ENCODE results near the gene XXYLT1. TPM values are rescaled to one million over a fixed set of nuclear protein-coding genes. Genes with fewer than 3 reads are reported as not detected.

Gene XXYLT1
- total RNA-seq, 8 experiments from 2014 or later: 8.7 to 35.9 (median 16.1) TPM

GRCh38 chr3:195204360-195205163 is 66.4 kb downstream of the XXYLT1 start:
- WGBS, 10 experiments: 0 to 67% (median 40%) methylated on average over 1 to 5 of the region's 13 CpGs; no CpG with 5 or more reads in 2 of the 10 experiments
- ATAC-seq (replicated peaks in 6 of 8): peak in 7 of 8 experiments; percentile 9 to 39 (median 31)
- no peak overlapping the region for H3K4me3 ChIP-seq
- peaks cover 25 to 31% of the 10 kb centered on the region in 2 donors for H3K4me1 ChIP-seq (replicated peaks in 1 of 2)
- H3K27ac ChIP-seq: peak overlapping the region in 1 of 2 donors; percentile 42
- in situ Hi-C loops (cut with MboI; ENCODE audit: low pct_unique_long_range_greater_than_20kb in 2 of 9, low sequenced_read_pairs in 9 of 9, unreplicated experiment in 9 of 9): no loop called here

GRCh38 chr3:195203606-195204005 is 67.4 kb downstream of the XXYLT1 start:
- peak in 5 of 8 experiments; percentile 90 to 97 (median 96) for ATAC-seq (replicated peaks in 6 of 8)
- no peak overlapping the region for H3K4me3 ChIP-seq
- peaks cover 22 to 28% of the 10 kb centered on the region in 2 donors for H3K4me1 ChIP-seq (replicated peaks in 1 of 2)
- H3K27ac ChIP-seq: peak overlapping the region; percentile 45 to 79
- 0 to 100% (median 73%) methylated on average over 1 to 6 of the region's 6 CpGs; no CpG with 5 or more reads in 4 of the 10 experiments for WGBS, 10 experiments
- in situ Hi-C loops (cut with MboI; ENCODE audit: low pct_unique_long_range_greater_than_20kb in 2 of 9, low sequenced_read_pairs in 9 of 9, unreplicated experiment in 9 of 9): no loop called here

- H3K4me1 ChIP-seq (replicated peaks in 1 of 2): peaks cover 26 to 34% of the 10 kb centered on the region in 2 donors
- H3K4me3 ChIP-seq: no peak overlapping the region
- no peak overlapping the region for H3K27ac ChIP-seq
- 80 to 100% (median 96%) methylated on average over 1 to 3 of the region's 3 CpGs; no CpG with 5 or more reads in 5 of the 10 experiments for WGBS, 10 experiments
- no peak for ATAC-seq (replicated peaks in 6 of 8)
- in situ Hi-C loops (cut with MboI; ENCODE audit: low pct_unique_long_range_greater_than_20kb in 2 of 9, low sequenced_read_pairs in 9 of 9, unreplicated experiment in 9 of 9): no loop called here
Observed at GRCh38 chr3:195201295-195201694, 69.7 kb downstream of the XXYLT1 start.

- ATAC-seq (replicated peaks in 6 of 8): no peak
- peaks cover 37 to 43% of the 10 kb centered on the region in 2 donors for H3K4me1 ChIP-seq (replicated peaks in 1 of 2)
- H3K4me3 ChIP-seq: no peak overlapping the region
- in situ Hi-C loops (cut with MboI; ENCODE audit: low pct_unique_long_range_greater_than_20kb in 2 of 9, low sequenced_read_pairs in 9 of 9, unreplicated experiment in 9 of 9): no loop called here
- 75 to 100% (median 95%) methylated on average over 2 to 14 of the region's 14 CpGs; no CpG with 5 or more reads in 2 of the 10 experiments for WGBS, 10 experiments
- no peak overlapping the region for H3K27ac ChIP-seq
Observed at GRCh38 chr3:195200010-195200822, 70.7 kb downstream of the XXYLT1 start.

- ATAC-seq (replicated peaks in 6 of 8): peak in 1 of 8 experiments; percentile 48
- no peak overlapping the region for H3K4me3 ChIP-seq
- in situ Hi-C loops (cut with MboI; ENCODE audit: low pct_unique_long_range_greater_than_20kb in 2 of 9, low sequenced_read_pairs in 9 of 9, unreplicated experiment in 9 of 9): no loop called here
- H3K27ac ChIP-seq: no peak overlapping the region
- peaks cover 28 to 39% of the 10 kb centered on the region in 2 donors for H3K4me1 ChIP-seq (replicated peaks in 1 of 2)
- 57 to 100% (median 87%) methylated on average over 1 to 8 of the region's 19 CpGs for WGBS, 10 experiments
Observed at GRCh38 chr3:195198426-195199346, 72.3 kb downstream of the XXYLT1 start.

- 47 to 100% (median 87%) methylated on average over 1 to 11 of the region's 11 CpGs for WGBS, 10 experiments
- Histone ChIP-seq H3K4me3 (no peak overlapping the region), H3K4me1 (replicated peaks in 1 of 2) (peaks cover 20 to 31% of the 10 kb centered on the region in 2 donors), H3K27ac (no peak overlapping the region)
- in situ Hi-C loops (cut with MboI; ENCODE audit: low pct_unique_long_range_greater_than_20kb in 2 of 9, low sequenced_read_pairs in 9 of 9, unreplicated experiment in 9 of 9): no loop called here
- ATAC-seq (replicated peaks in 6 of 8): peak in 2 of 8 experiments; percentile 47 to 58
Observed at GRCh38 chr3:195197765-195198425, 73.1 kb downstream of the XXYLT1 start.

- in situ Hi-C loops (cut with MboI; ENCODE audit: low pct_unique_long_range_greater_than_20kb in 2 of 9, low sequenced_read_pairs in 9 of 9, unreplicated experiment in 9 of 9): no loop called here
- H3K27ac ChIP-seq: peak overlapping the region; percentile 37 to 50
Observed at GRCh38 chr3:195196266-195196665, 74.7 kb downstream of the XXYLT1 start.

GRCh38 chr3:195195321-195196209 is 75.4 kb downstream of the XXYLT1 start:
- peak; percentile 12 to 90 (median 80) for ATAC-seq (replicated peaks in 6 of 8)
- Histone ChIP-seq H3K27ac (peak overlapping the region; percentile 37 to 55), H3K4me1 (replicated peaks in 1 of 2) (peaks cover 20 to 29% of the 10 kb centered on the region in 2 donors), H3K4me3 (no peak overlapping the region)
- in situ Hi-C loops (cut with MboI; ENCODE audit: low pct_unique_long_range_greater_than_20kb in 2 of 9, low sequenced_read_pairs in 9 of 9, unreplicated experiment in 9 of 9): no loop called here
- 12 to 93% (median 80%) methylated on average over 1 to 8 of the region's 17 CpGs; no CpG with 5 or more reads in 2 of the 10 experiments for WGBS, 10 experiments

More at GRCh38 chr3:195196266-195196665, 74.7 kb downstream of the XXYLT1 start:
- WGBS, 10 experiments: 0 to 92% (median 56%) methylated on average over 1 to 4 of the region's 5 CpGs; no CpG with 5 or more reads in 1 of the 10 experiments
- ATAC-seq (replicated peaks in 6 of 8): peak; percentile 22 to 87 (median 76)
- H3K4me3 ChIP-seq: no peak overlapping the region
- H3K4me1 ChIP-seq (replicated peaks in 1 of 2): peaks cover 20 to 29% of the 10 kb centered on the region in 2 donors

- WGBS, 10 experiments: 0 to 100% (median 83%) methylated on average over 1 to 8 of the region's 8 CpGs
- no peak overlapping the region for H3K4me3 ChIP-seq
- in situ Hi-C loops (cut with MboI; ENCODE audit: low pct_unique_long_range_greater_than_20kb in 2 of 9, low sequenced_read_pairs in 9 of 9, unreplicated experiment in 9 of 9): no loop called here
- peaks cover 20 to 29% of the 10 kb centered on the region in 2 donors for H3K4me1 ChIP-seq (replicated peaks in 1 of 2)
- peak overlapping the region in 1 of 2 donors; percentile 55 for H3K27ac ChIP-seq
- peak in 1 of 8 experiments; percentile 62 for ATAC-seq (replicated peaks in 6 of 8)
Observed at GRCh38 chr3:195194559-195195206, 76.3 kb downstream of the XXYLT1 start.

GRCh38 chr3:195191580-195191979 is 79.4 kb downstream of the XXYLT1 start:
- 80 to 100% (median 100%) methylated on average over 1 of the region's 1 CpG for WGBS, 10 experiments
- Histone ChIP-seq H3K4me3 (no peak overlapping the region), H3K27ac (no peak overlapping the region), H3K4me1 (replicated peaks in 1 of 2) (peaks cover 34 to 40% of the 10 kb centered on the region in 2 donors)
- ATAC-seq (replicated peaks in 6 of 8): no peak
- in situ Hi-C loops (cut with MboI; ENCODE audit: low pct_unique_long_range_greater_than_20kb in 2 of 9, low sequenced_read_pairs in 9 of 9, unreplicated experiment in 9 of 9): no loop called here

GRCh38 chr3:195189821-195190220 is 81.1 kb downstream of the XXYLT1 start:
- H3K27ac ChIP-seq: no peak overlapping the region
- H3K4me3 ChIP-seq: no peak overlapping the region
- ATAC-seq (replicated peaks in 6 of 8): no peak
- in situ Hi-C loops (cut with MboI; ENCODE audit: low pct_unique_long_range_greater_than_20kb in 2 of 9, low sequenced_read_pairs in 9 of 9, unreplicated experiment in 9 of 9): no loop called here
- WGBS, 10 experiments: 60 to 100% (median 89%) methylated on average over 1 of the region's 1 CpG; no CpG with 5 or more reads in 2 of the 10 experiments
- H3K4me1 ChIP-seq (replicated peaks in 1 of 2): peaks cover 16 to 22% of the 10 kb centered on the region in 2 donors

Measured in motor neuron (in vitro differentiated cells).